ENCODE data around the gene PPM1H.
"Not testable (repeated sequence)": the region's sequence is repeated elsewhere in the genome, so short reads cannot be mapped to it uniquely, and the experiment has no call there.

Gene PPM1H

GRCh38 chr12:62668782-62669181 lies 266.2 kb downstream of the PPM1H start:
- no peak for DNase-seq

- not testable (repeated sequence) for DNase-seq
Observed at GRCh38 chr12:62664951-62665350, 270.0 kb downstream of the PPM1H start.

GRCh38 chr12:62660756-62661155 lies 274.2 kb downstream of the PPM1H start:
- no peak for DNase-seq

GRCh38 chr12:62659453-62660295 lies 275.3 kb downstream of the PPM1H start:
- DNase-seq, result no peak

- DNase-seq, result no peak
Observed at GRCh38 chr12:62658910-62659309, 276.0 kb downstream of the PPM1H start.

- no peak for DNase-seq
Observed at GRCh38 chr12:62657363-62657632, 277.7 kb downstream of the PPM1H start.

GRCh38 chr12:62656591-62657362 lies 278.2 kb downstream of the PPM1H start:
- DNase-seq, result no peak

GRCh38 chr12:62655666-62656151 lies 279.2 kb downstream of the PPM1H start:
- no peak for DNase-seq

- DNase-seq, result peak; percentile 47
Observed at GRCh38 chr12:62654326-62655241, 280.4 kb downstream of the PPM1H start.

GRCh38 chr12:62653740-62654139 lies 281.2 kb downstream of the PPM1H start:
- no peak for DNase-seq

- DNase-seq, result no peak
Observed at GRCh38 chr12:62653304-62653703, 281.6 kb downstream of the PPM1H start.

- no peak for DNase-seq
Observed at GRCh38 chr12:62651138-62651537, 283.8 kb downstream of the PPM1H start.

- DNase-seq, result no peak
Observed at GRCh38 chr12:62649412-62650138, 285.4 kb downstream of the PPM1H start.

- no peak for DNase-seq
Observed at GRCh38 chr12:62647586-62647985, 287.4 kb downstream of the PPM1H start.

- DNase-seq, result no peak
Observed at GRCh38 chr12:62646566-62646965, 288.4 kb downstream of the PPM1H start.

- DNase-seq, result no peak
Observed at GRCh38 chr12:62643486-62643885, 291.5 kb downstream of the PPM1H start.

- DNase-seq, result no peak
Observed at GRCh38 chr12:62642486-62642885, 292.5 kb downstream of the PPM1H start.

- DNase-seq, result no peak
Observed at GRCh38 chr12:62640910-62641448, 294.0 kb downstream of the PPM1H start.

- DNase-seq, result no peak
Observed at GRCh38 chr12:62637679-62638078, 297.3 kb downstream of the PPM1H start.

- DNase-seq, result no peak
Observed at GRCh38 chr12:62635649-62636048, 299.3 kb downstream of the PPM1H start.

GRCh38 chr12:62632411-62632918 lies 302.5 kb downstream of the PPM1H start:
- DNase-seq, result no peak

All from GF-D8 (cell line).